ENCODE data around the gene EHBP1.

DNA sequence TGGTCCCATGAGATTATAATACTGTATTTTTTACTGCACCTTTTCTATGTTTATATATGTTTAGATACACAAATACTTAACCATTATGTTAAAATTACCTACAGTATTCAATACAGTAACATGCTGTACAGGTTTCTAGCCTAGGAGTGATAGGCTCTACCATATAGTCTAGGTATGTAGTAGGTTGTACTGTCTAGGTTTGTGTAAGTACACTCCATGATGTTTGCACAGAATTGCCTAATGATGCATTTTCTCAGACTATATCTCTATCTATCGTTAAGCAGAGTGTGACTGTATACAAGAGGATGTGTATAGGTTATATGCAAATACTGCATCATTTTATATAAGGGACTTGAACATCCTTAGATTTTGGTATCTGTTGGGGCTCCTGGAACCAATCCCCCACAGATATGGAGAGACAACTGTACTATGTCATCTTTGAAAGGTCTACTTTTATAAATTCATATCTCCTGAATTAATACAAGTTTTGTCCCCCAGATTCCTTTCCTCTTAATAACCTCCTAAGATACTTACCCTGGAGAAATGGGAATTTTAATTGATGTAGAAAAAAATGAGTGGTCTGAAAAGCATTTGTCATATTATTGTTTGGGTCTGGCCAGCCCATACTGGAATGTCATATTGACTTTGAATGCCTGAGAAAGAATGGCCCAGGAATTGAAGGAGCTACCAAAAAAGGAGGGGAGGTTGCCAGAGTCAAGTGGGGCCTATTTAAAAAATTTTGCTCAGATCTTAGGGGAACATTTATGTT, 36.6 kb downstream of the EHBP1 start:
- no peak for TF ChIP-seq CTCF (IDR thresholded peaks at IDR 0.05)
- TF ChIP-seq POLR2A (IDR thresholded peaks at IDR 0.05) = no peak
